Type B pancreatic cell (in vitro differentiated cells): Measurements from ENCODE around the gene ACAA1. TPM values are rescaled to one million over a fixed set of nuclear protein-coding genes. Genes with fewer than 3 reads are reported as not detected.

ENCODE experiments used
- DNase-seq: peaks from one replicate; pipeline ENCODE4 v3.0.0; 2021; ENCODE audit warnings: mixed read lengths; ENCODE audit not compliant: unreplicated experiment; ENCODE audit errors: extremely low spot score
- H3K27ac Mint-ChIP-seq: 2 replicates; pipeline ENCODE4 v1.8.0; 2021; ENCODE audit warnings: mild to moderate bottlenecking, mixed read lengths
- H3K27me3 Mint-ChIP-seq: 2 replicates; pipeline ENCODE4 v1.8.0; 2021; ENCODE audit warnings: mixed read lengths
- H3K36me3 Mint-ChIP-seq: 2 replicates; pipeline ENCODE4 v1.8.0; 2021; ENCODE audit warnings: mixed read lengths
- H3K4me1 Mint-ChIP-seq: one replicate; pipeline ENCODE4 v1.8.0; 2021; ENCODE audit warnings: mixed read lengths; ENCODE audit not compliant: unreplicated experiment
- H3K4me3 Mint-ChIP-seq: 2 replicates; pipeline ENCODE4 v1.8.0; 2021; ENCODE audit warnings: mild to moderate bottlenecking, mixed read lengths
- H3K9me3 Mint-ChIP-seq: 2 replicates; pipeline ENCODE4 v1.8.0; 2021; ENCODE audit warnings: mixed read lengths
- CTCF ChIP-seq: fragments of 200-600 bp; sonication (generic); conservative IDR thresholded peaks from 2 replicates; pipeline ENCODE4 v1.5.0; 2021; ENCODE audit warnings: antibody characterized with exemption, mild to moderate bottlenecking
- total RNA-seq: library from RNA; stranded (reverse); gene quantifications from 2 replicates; pipeline ENCODE4 v1.2.1, GENCODE V29; 2021; ENCODE audit warnings: low replicate concordance

Gene ACAA1
- total RNA-seq, 1 donor from 2014 or later, result 81.2 TPM

GRCh38 chr3:38147421-38147820 lies 10.5 kb upstream of the ACAA1 start:
- Mint-ChIP-seq H3K9me3 (peaks cover 12% of the 10 kb centered on the region), H3K4me3 (no peak overlapping the region), H3K36me3 (no peaks in the 10 kb centered on the region), H3K27ac (peak overlapping the region; percentile 70), H3K4me1 (peaks cover 8% of the 10 kb centered on the region), H3K27me3 (no peaks in the 10 kb centered on the region)
- TF ChIP-seq CTCF, result no peak
- no peak for DNase-seq

GRCh38 chr3:38146504-38146903 lies 9.6 kb upstream of the ACAA1 start:
- Mint-ChIP-seq H3K36me3 (peaks cover 4% of the 10 kb centered on the region), H3K4me3 (no peak overlapping the region), H3K9me3 (peaks cover 7% of the 10 kb centered on the region), H3K27ac (no peak overlapping the region), H3K27me3 (no peaks in the 10 kb centered on the region), H3K4me1 (peaks cover 3% of the 10 kb centered on the region)
- no peak for DNase-seq
- no peak for TF ChIP-seq CTCF

- Mint-ChIP-seq H3K27ac (no peak overlapping the region), H3K27me3 (no peaks in the 10 kb centered on the region), H3K4me1 (peaks cover 4% of the 10 kb centered on the region), H3K36me3 (peaks cover 8% of the 10 kb centered on the region), H3K9me3 (peaks cover 4% of the 10 kb centered on the region), H3K4me3 (no peak overlapping the region)
- TF ChIP-seq CTCF, result no peak
- peak; percentile 53 for DNase-seq
These were observed 6.6 kb upstream of the ACAA1 start for GRCh38 chr3:38143511-38143910.

- TF ChIP-seq CTCF, result no peak
- peaks cover 4% of the 10 kb centered on the region for H3K9me3 Mint-ChIP-seq
- H3K4me1 Mint-ChIP-seq, result peaks cover 8% of the 10 kb centered on the region
- no peaks in the 10 kb centered on the region for H3K27me3 Mint-ChIP-seq
- peaks cover 8% of the 10 kb centered on the region for H3K36me3 Mint-ChIP-seq
- no peak overlapping the region for H3K4me3 Mint-ChIP-seq
- no peak overlapping the region for H3K27ac Mint-ChIP-seq
- peak; percentile 39 for DNase-seq
These were observed 6.0 kb upstream of the ACAA1 start for GRCh38 chr3:38142959-38143358.

- no peak for DNase-seq
- H3K9me3 Mint-ChIP-seq, result peaks cover 4% of the 10 kb centered on the region
- H3K27ac Mint-ChIP-seq, result no peak overlapping the region
- H3K27me3 Mint-ChIP-seq, result no peaks in the 10 kb centered on the region
- peak overlapping the region; percentile 56 for H3K4me3 Mint-ChIP-seq
- peaks cover 8% of the 10 kb centered on the region for H3K36me3 Mint-ChIP-seq
- H3K4me1 Mint-ChIP-seq, result peaks cover 13% of the 10 kb centered on the region
- no peak for TF ChIP-seq CTCF
These were observed 5.0 kb upstream of the ACAA1 start for GRCh38 chr3:38141952-38142273.
